HepG2 (cell line): ENCODE measurements around the gene SLC16A3. TPM values are rescaled to one million over a fixed set of nuclear protein-coding genes. Genes with fewer than 3 reads are reported as not detected.

Experiments
- ADNP ChIP-seq: sonication (generic); formaldehyde crosslinking; IDR thresholded peaks from 2 replicates; pipeline ENCODE4 v1.4.0; 2020; ENCODE audit warnings: missing genetic modification reagents
- ASH2L ChIP-seq: fragments of 300-600, 200-600 bp; sonication (generic); IDR thresholded peaks from 2 replicates; pipeline ENCODE4 v1.7.0; 2017; ENCODE audit warnings: low read depth, mild to moderate bottlenecking, moderate library complexity, mixed read lengths, low read length; ENCODE audit not compliant: insufficient read length
- CHD2 ChIP-seq: IDR thresholded peaks from 2 replicates; pipeline ENCODE4 v1.6.1; 2011; ENCODE audit warnings: low read depth, low read length, improper control_type of control experiment
- GFI1 ChIP-seq: sonication (generic); formaldehyde crosslinking; IDR thresholded peaks from 2 replicates; pipeline ENCODE4 v1.5.0; 2020; ENCODE audit warnings: missing genetic modification reagents, mild to moderate bottlenecking, borderline replicate concordance
- GLI4 ChIP-seq: sonication (generic); formaldehyde crosslinking; IDR thresholded peaks from 2 replicates; pipeline ENCODE4 v1.5.1; 2020; ENCODE audit warnings: missing genetic modification reagents, mild to moderate bottlenecking, moderate library complexity, borderline replicate concordance
- JDP2 ChIP-seq: sonication (generic); formaldehyde crosslinking; IDR thresholded peaks from 2 replicates; pipeline ENCODE4 v1.8.1; 2022; ENCODE audit warnings: missing genetic modification reagents, borderline replicate concordance
- MAFG ChIP-seq: sonication (generic); formaldehyde crosslinking; IDR thresholded peaks from 2 replicates; pipeline ENCODE4 v1.5.1; 2020; ENCODE audit warnings: mild to moderate bottlenecking, missing genetic modification reagents
- PAWR ChIP-seq: sonication (generic); formaldehyde crosslinking; IDR thresholded peaks from 2 replicates; pipeline ENCODE4 v1.4.0; 2020; ENCODE audit warnings: missing genetic modification reagents, mild to moderate bottlenecking, borderline replicate concordance
- PCBP2 ChIP-seq: fragments of 200-400 bp; formaldehyde crosslinking; optimal IDR thresholded peaks from 2 replicates; pipeline ENCODE3; 2018; ENCODE audit warnings: low read length, low read depth; ENCODE audit not compliant: poor library complexity, severe bottlenecking
- REPIN1 ChIP-seq: sonication (generic); formaldehyde crosslinking; IDR thresholded peaks from 2 replicates; pipeline ENCODE4 v1.8.0; 2022; ENCODE audit warnings: missing genetic modification reagents, low read depth, mild to moderate bottlenecking, borderline replicate concordance
- TMF1 ChIP-seq: sonication (generic); formaldehyde crosslinking; IDR thresholded peaks from 2 replicates; pipeline ENCODE4 v1.8.1; 2022; ENCODE audit warnings: low read depth, missing genetic modification reagents
- ZIK1 ChIP-seq: sonication (generic); formaldehyde crosslinking; IDR thresholded peaks from 2 replicates; pipeline ENCODE4 v1.5.0; 2020; ENCODE audit warnings: mild to moderate bottlenecking, low read depth, missing genetic modification reagents, borderline replicate concordance
- ZNF256 ChIP-seq: sonication (generic); formaldehyde crosslinking; conservative IDR thresholded peaks from 2 replicates; pipeline ENCODE4 v1.4.0; 2020; ENCODE audit warnings: missing genetic modification reagents
- ZNF431 ChIP-seq: sonication (generic); formaldehyde crosslinking; IDR thresholded peaks from 2 replicates; pipeline ENCODE4 v1.9.0; 2022; ENCODE audit warnings: missing genetic modification reagents, low read depth, mild to moderate bottlenecking, borderline replicate concordance
- ZNF83 ChIP-seq: sonication (generic); formaldehyde crosslinking; IDR thresholded peaks from 2 replicates; pipeline ENCODE4 v1.4.0; 2020; ENCODE audit warnings: missing genetic modification reagents, mild to moderate bottlenecking, borderline replicate concordance
- polyA plus RNA-seq, 8 experiments: library from polyadenylated mRNA; depleted of rRNA in 3 of 8; stranded (reverse) in 7 of 8; unstranded in 1 of 8; fragments of >200 nt; fragmentation: Illumina TruSeq in 4 of 8; extraction: Trizol in 4 of 8; gene quantifications; 2 replicates each; pipeline versions ENCODE4 v1.2.1 to v1.2.3, GENCODE V29; 2011 to 2016; ENCODE audit warnings: low read depth in 4 of 8, missing spikeins in 1 of 8, mixed read lengths in 1 of 8; ENCODE audit not compliant: insufficient read depth in 1 of 8
- total RNA-seq, 5 experiments: library from RNA; depleted of rRNA; stranded (reverse); fragments of >200 nt; fragmentation: Illumina TruSeq; extraction: Trizol; gene quantifications; 2 replicates each; pipeline ENCODE4 v1.2.3, GENCODE V29; 2016; ENCODE audit warnings: low read depth in 1 of 5
- TF ChIP-seq, protein P1 (sequence below), 2 experiments: sonication (generic) in 1 of 2; formaldehyde crosslinking in 1 of 2; IDR thresholded peaks; 2 replicates each; pipeline versions ENCODE4 v1.6.1 to v1.9.0; 2014 to 2022; ENCODE audit warnings: antibody characterized with exemption in 1 of 2, borderline replicate concordance in 1 of 2, inconsistent platforms in 1 of 2, low read depth in 1 of 2, missing genetic modification reagents in 1 of 2
- TF ChIP-seq, protein P2 (sequence below): sonication (generic); formaldehyde crosslinking; IDR thresholded peaks from 2 replicates; pipeline ENCODE4 v1.8.0; 2022; ENCODE audit warnings: mild to moderate bottlenecking, missing genetic modification reagents
- TF ChIP-seq, protein P3 (sequence below): sonication (generic); formaldehyde crosslinking; IDR thresholded peaks from 2 replicates; pipeline ENCODE4 v1.4.0; 2020; ENCODE audit warnings: missing genetic modification reagents
- TF ChIP-seq, protein P4 (sequence below): sonication (generic); formaldehyde crosslinking; IDR thresholded peaks from 2 replicates; pipeline ENCODE4 v1.4.0; 2020; ENCODE audit warnings: mild to moderate bottlenecking, missing genetic modification reagents

The SLC16A3 gene
- total and polyA plus RNA-seq, 2 of the 13 experiments (the other 11 are each of a cell fraction or from before 2014, with no cell fraction given): 242 to 349 TPM

DNA sequence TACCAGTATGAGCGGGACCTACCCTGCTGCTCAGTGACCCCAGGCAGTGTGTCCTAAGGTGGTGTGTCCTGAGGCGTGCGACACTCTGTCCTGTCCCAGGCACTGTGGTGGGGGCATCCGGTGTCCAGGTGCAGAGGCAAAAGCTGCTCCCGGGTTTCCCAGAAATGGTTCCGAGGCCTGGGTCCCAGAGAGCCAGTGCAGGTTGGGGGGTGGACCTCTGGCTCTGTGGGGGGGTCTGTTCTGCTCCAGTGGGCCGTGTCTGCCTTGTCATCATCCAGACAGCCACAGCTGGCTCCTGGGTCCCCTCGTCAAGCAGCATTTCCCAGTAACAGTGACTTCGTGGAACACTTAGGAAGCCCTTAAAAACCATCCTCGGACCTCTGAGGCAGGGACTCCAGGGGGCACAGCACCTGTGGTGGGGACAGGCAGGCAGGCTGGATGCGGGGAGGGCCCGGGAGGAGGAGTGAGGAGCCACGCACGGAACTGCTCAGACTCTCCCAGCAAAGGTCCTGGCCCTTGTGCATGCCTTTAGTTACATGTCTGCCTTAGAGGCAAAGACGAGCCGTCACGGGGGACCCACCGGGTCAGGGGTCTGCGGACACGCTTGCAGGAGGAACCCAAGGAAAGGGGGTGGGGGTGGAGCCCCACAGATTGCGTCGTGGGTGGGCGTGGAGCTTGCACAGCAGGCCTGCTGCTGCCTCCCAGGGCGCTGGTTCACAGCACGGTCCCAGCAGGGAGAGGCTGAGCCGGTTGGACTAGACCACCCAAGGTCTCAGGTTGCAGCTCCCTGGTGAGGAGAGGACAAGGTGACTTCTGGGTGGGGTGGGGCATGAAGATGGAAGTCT lies 5.6 kb downstream of the SLC16A3 start (continued):
- TF ChIP-seq, protein P1, sequence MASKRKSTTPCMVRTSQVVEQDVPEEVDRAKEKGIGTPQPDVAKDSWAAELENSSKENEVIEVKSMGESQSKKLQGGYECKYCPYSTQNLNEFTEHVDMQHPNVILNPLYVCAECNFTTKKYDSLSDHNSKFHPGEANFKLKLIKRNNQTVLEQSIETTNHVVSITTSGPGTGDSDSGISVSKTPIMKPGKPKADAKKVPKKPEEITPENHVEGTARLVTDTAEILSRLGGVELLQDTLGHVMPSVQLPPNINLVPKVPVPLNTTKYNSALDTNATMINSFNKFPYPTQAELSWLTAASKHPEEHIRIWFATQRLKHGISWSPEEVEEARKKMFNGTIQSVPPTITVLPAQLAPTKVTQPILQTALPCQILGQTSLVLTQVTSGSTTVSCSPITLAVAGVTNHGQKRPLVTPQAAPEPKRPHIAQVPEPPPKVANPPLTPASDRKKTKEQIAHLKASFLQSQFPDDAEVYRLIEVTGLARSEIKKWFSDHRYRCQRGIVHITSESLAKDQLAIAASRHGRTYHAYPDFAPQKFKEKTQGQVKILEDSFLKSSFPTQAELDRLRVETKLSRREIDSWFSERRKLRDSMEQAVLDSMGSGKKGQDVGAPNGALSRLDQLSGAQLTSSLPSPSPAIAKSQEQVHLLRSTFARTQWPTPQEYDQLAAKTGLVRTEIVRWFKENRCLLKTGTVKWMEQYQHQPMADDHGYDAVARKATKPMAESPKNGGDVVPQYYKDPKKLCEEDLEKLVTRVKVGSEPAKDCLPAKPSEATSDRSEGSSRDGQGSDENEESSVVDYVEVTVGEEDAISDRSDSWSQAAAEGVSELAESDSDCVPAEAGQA (IDR thresholded peaks at IDR 0.05; ENCODE audit: low read depth): no peak
- TF ChIP-seq, protein P1 (CRISPR knock-in tag; IDR thresholded peaks at IDR 0.05; ENCODE audit: borderline replicate concordance): no peak
- TF ChIP-seq PAWR (CRISPR knock-in tag) (no peak), TMF1 (CRISPR knock-in tag) (no peak), ZIK1 (CRISPR knock-in tag) (no peak), GLI4 (CRISPR knock-in tag) (no peak), ZNF431 (CRISPR knock-in tag) (no peak), MAFG (no peak), ASH2L (no peak), ZNF256 (CRISPR knock-in tag) (no peak), GFI1 (CRISPR knock-in tag) (no peak), JDP2 (CRISPR knock-in tag) (no peak), CHD2 (no peak), PCBP2 (no peak), ADNP (no peak), ZNF83 (CRISPR knock-in tag) (no peak), REPIN1 (CRISPR knock-in tag) (no peak)
- TF ChIP-seq, protein P2, sequence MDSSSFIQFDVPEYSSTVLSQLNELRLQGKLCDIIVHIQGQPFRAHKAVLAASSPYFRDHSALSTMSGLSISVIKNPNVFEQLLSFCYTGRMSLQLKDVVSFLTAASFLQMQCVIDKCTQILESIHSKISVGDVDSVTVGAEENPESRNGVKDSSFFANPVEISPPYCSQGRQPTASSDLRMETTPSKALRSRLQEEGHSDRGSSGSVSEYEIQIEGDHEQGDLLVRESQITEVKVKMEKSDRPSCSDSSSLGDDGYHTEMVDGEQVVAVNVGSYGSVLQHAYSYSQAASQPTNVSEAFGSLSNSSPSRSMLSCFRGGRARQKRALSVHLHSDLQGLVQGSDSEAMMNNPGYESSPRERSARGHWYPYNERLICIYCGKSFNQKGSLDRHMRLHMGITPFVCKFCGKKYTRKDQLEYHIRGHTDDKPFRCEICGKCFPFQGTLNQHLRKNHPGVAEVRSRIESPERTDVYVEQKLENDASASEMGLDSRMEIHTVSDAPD (CRISPR knock-in tag): no peak
- TF ChIP-seq, protein P3, sequence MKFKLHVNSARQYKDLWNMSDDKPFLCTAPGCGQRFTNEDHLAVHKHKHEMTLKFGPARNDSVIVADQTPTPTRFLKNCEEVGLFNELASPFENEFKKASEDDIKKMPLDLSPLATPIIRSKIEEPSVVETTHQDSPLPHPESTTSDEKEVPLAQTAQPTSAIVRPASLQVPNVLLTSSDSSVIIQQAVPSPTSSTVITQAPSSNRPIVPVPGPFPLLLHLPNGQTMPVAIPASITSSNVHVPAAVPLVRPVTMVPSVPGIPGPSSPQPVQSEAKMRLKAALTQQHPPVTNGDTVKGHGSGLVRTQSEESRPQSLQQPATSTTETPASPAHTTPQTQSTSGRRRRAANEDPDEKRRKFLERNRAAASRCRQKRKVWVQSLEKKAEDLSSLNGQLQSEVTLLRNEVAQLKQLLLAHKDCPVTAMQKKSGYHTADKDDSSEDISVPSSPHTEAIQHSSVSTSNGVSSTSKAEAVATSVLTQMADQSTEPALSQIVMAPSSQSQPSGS (CRISPR knock-in tag): no peak
- TF ChIP-seq, protein P4, sequence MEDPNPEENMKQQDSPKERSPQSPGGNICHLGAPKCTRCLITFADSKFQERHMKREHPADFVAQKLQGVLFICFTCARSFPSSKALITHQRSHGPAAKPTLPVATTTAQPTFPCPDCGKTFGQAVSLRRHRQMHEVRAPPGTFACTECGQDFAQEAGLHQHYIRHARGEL (CRISPR knock-in tag): 0 out of 2 replicates have a peak, but pooled peaks have one; percentile 36
